ENCODE results near the gene FRMD4A. TPM values are rescaled to one million over a fixed set of nuclear protein-coding genes. Genes with fewer than 3 reads are reported as not detected.

The FRMD4A gene
- total and polyA plus RNA-seq, 10 of the 15 experiments (the other 5 are each of a cell fraction or from before 2014, with no cell fraction given): 17.8 to 75.2 (median 39.1) TPM

DNA sequence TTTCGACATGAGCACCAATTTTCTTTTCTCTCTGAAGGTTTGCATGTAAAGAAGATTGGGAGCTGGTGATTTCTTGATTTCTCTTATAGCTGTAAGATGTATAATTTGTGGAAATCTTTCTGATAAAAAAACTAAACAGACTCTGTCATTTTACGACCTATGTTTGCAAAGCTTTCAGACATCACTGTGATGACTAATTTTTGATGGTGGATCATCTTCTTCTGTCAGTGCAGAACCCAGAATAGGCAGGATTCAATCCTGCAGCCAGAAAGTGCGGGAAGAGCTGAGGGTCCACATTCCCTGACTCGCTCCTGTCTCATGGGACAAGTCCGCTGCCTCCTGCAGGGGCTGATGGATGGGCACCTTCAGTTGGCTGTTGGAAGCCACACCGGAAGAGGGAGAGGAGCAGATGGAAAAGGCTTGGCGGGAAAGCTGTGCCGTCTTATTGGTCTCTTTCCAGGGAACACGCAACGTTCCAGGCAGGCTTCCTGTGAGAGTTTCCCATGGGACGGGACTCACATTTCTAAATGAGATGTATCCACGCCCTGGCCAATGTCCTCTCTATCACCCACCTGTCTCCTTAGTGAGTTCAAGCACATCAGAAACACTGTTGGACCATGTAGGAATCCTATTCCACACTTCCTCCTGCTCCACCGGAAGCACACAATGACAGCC is 557.1 kb downstream of the FRMD4A start:
- intact Hi-C loops (cut with micrococcal nuclease; ENCODE audit: unreplicated experiment) (no loop called here), in situ Hi-C loops (cut with MboI) (loop anchor here (10.0 kb wide), 1 partner anchor 399 kb away; no protein-coding TSS in a partner anchor)
- WGBS (ENCODE audit: insufficient coverage, insufficient replicate concordance, low lambda C conversion rate, missing lambda C conversion rate): 88% methylated on average over 13 of the region's 13 CpGs
- H3K4me3 ChIP-seq: no peak overlapping the region
- SMC1A ChIA-PET (ENCODE audit: uncharacterized antibody, unreplicated experiment): interaction anchor here (0.8 to 9.7 kb wide), 11 partner anchors 9 to 114 kb away, joined by 3 to 189 read pairs (median 5); no protein-coding TSS in a partner anchor
- peaks cover 21% of the 10 kb centered on the region for H3K4me1 ChIP-seq (ENCODE audit: control insufficient read depth, insufficient read depth, low read length)
- H3K79me2 ChIP-seq (ENCODE audit: control insufficient read depth, insufficient read depth, low read length): no peaks in the 10 kb centered on the region; the same call in 1 of the 2 replicates
- RAD21 ChIA-PET (ENCODE audit: unreplicated experiment): interaction anchor here (0.6 to 9.5 kb wide), 11 partner anchors 7 to 151 kb away, joined by 3 to 100 read pairs (median 5); no protein-coding TSS in a partner anchor
- H3K9me3 ChIP-seq (replicated peaks; ENCODE audit: control insufficient read depth, insufficient read depth, low read length): no peaks in the 10 kb centered on the region; the same call in 1 of the 3 replicates
- no TSS peak for BruUV-seq (replicated peaks)
- no peaks in the 10 kb centered on the region for H4K20me1 ChIP-seq (ENCODE audit: control insufficient read depth, insufficient read depth)
- H3K27ac ChIP-seq (ENCODE audit: control insufficient read depth, insufficient read depth): no peak overlapping the region
- TF ChIP-seq PAX8 (IDR thresholded peaks at IDR 0.05) (no peak), RBBP5 (conservative IDR thresholded peaks at IDR 0.05) (no peak), RAD51 (IDR thresholded peaks at IDR 0.05) (no peak), HCFC1 (IDR thresholded peaks at IDR 0.05; ENCODE audit: low read length) (no peak), POLR2A (IDR thresholded peaks at IDR 0.05; ENCODE audit: low read depth, low read length) (no peak), SRF (IDR thresholded peaks at IDR 0.05; ENCODE audit: low read depth in 2 of 2, low read length in 2 of 2) (no peak)
- TF ChIP-seq, protein P1, sequence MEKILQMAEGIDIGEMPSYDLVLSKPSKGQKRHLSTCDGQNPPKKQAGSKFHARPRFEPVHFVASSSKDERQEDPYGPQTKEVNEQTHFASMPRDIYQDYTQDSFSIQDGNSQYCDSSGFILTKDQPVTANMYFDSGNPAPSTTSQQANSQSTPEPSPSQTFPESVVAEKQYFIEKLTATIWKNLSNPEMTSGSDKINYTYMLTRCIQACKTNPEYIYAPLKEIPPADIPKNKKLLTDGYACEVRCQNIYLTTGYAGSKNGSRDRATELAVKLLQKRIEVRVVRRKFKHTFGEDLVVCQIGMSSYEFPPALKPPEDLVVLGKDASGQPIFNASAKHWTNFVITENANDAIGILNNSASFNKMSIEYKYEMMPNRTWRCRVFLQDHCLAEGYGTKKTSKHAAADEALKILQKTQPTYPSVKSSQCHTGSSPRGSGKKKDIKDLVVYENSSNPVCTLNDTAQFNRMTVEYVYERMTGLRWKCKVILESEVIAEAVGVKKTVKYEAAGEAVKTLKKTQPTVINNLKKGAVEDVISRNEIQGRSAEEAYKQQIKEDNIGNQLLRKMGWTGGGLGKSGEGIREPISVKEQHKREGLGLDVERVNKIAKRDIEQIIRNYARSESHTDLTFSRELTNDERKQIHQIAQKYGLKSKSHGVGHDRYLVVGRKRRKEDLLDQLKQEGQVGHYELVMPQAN (conservative IDR thresholded peaks at IDR 0.05): no peak
- ATAC-seq: no peak
- no peak for FAIRE-seq
- POLR2A ChIA-PET: interaction anchor here (0.7 to 4.0 kb wide), 7 partner anchors 12 to 236 kb away, joined by 3 to 18 read pairs (median 8); no protein-coding TSS in a partner anchor
- no peak overlapping the region for H2AFZ ChIP-seq (ENCODE audit: control insufficient read depth, low read depth, low read length)
- CTCF ChIA-PET: interaction anchor here (0.6 to 2.2 kb wide), 6 partner anchors 13 to 162 kb away, joined by 3 to 6 read pairs (median 3); no protein-coding TSS in a partner anchor
- no peak for DNase-seq (ENCODE audit: low read depth, low spot score)
- H3K4me2 ChIP-seq (ENCODE audit: control insufficient read depth, insufficient read depth): no peak overlapping the region
- no peak overlapping the region for H3K9ac ChIP-seq (ENCODE audit: control insufficient read depth, insufficient read depth, low read length)
- 0 out of 4 replicates have a peak, but pooled peaks cover 0 to 2% of the 10 kb centered on the region in 2 experiments for H3K36me3 ChIP-seq (ENCODE audit: control insufficient read depth in 2 of 2, insufficient read depth in 2 of 2, low read length in 1 of 2)
- no peaks in the 10 kb centered on the region for H3K27me3 ChIP-seq (replicated peaks in 1 of 2; ENCODE audit: control insufficient read depth in 2 of 2, insufficient read depth in 2 of 2, low read length in 1 of 2)

Measured in GM12878 (cell line).